Lower leg skin (tissue), 4 donors: ENCODE measurements around the gene ZNF480. TPM values are rescaled to one million over a fixed set of nuclear protein-coding genes. Genes with fewer than 3 reads are reported as not detected.
"Not testable (repeated sequence)": the region's sequence is repeated elsewhere in the genome, so short reads cannot be mapped to it uniquely, and the experiment has no call there.

Source experiments
- DNase-seq, 2 donors: peaks; one replicate each; pipeline ENCODE4 v3.0.0-alpha.2; 2019; ENCODE audit warnings: low spot score in 2 of 2
- H3K4me3 ChIP-seq: fragments of 200-600 bp; sonication (generic); 2 replicates; pipeline ENCODE4 v1.5.1; 2017; ENCODE audit warnings: mild to moderate bottlenecking, low read depth; ENCODE audit not compliant: poor library complexity, severe bottlenecking
- CTCF ChIP-seq, 3 donors: fragments of 450-650 bp; IDR thresholded peaks; one replicate each; pipeline ENCODE4 v1.5.1; 2016; ENCODE audit warnings: antibody characterized with exemption in 3 of 3, mild to moderate bottlenecking in 3 of 3, moderate library complexity in 2 of 3
- POLR2A ChIP-seq, 2 donors: fragments of 450-650 bp; IDR thresholded peaks; one replicate each; pipeline ENCODE4 v1.6.1; 2016 to 2017; ENCODE audit warnings: antibody characterized with exemption in 2 of 2, mild to moderate bottlenecking in 1 of 2, moderate library complexity in 1 of 2
- WGBS, 2 donors: methylation state at CpG; one replicate each; pipeline ENCODE4 v1.1.5; 2018; 5-methylcytosine and 5-hydroxymethylcytosine counted together
- intact Hi-C: fragments of 100-400 bp; cut with DNase I; formaldehyde crosslinking; loops from one replicate; pipeline ENCODE4 v1.15.0; 2023; ENCODE audit warnings: low total_unique reads
- total RNA-seq, 4 donors: library from RNA; depleted of rRNA; stranded (reverse); fragments of >200 nt; gene quantifications; one replicate each; pipeline ENCODE4 v1.1.0, GENCODE V29; 2016

Gene ZNF480
- 1 to 10 TPM; 2.8 to 6.2 (median 5.7) TPM for total RNA-seq

GRCh38 chr19:52296773-52297600 lies at the start of gene ZNF480:
ZNF480 (plus strand) TSS chr19:52297169; CDS start chr19:52300413, 3,244 bp downstream.
- peak within 1 kb of the TSS; percentile 87 for H3K4me3 ChIP-seq
- 0 to 1% methylated on average over 41 to 54 of the region's 75 CpGs for WGBS, 2 donors
- peak; percentile 71 to 97 for DNase-seq
- intact Hi-C loops: no loop called here
- TF ChIP-seq CTCF (IDR thresholded peaks at IDR 0.05) (no peak), POLR2A (IDR thresholded peaks at IDR 0.05) (peak in 1 of 2 donors; percentile 53)

DNA sequence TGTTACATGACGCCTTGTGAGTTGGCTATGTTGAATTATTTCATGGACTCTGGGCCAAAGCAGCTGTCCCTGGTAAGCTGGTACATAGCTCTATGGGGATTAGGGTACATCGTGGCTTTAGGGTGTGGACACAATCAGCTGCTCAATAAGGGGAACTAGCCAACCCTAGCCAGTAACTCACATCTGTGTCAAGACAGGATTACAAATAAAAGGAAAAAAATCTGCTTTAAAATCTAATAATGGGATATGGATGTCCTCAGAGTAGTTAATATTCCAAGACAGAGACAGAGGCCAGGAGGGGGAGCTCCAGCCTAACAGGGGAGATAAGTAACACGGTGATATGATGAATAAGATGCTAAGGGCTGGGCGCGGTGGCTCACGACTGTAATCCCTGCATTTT lies 48.7 kb upstream of the ZNF480 start:
- H3K4me3 ChIP-seq: no peak overlapping the region
- no peak for TF ChIP-seq CTCF (IDR thresholded peaks at IDR 0.05)
- no peak for TF ChIP-seq POLR2A (IDR thresholded peaks at IDR 0.05)
- intact Hi-C loops: no loop called here
- peak in 1 of 2 donors; percentile 33 for DNase-seq
- WGBS, 2 donors: 9 to 12% methylated on average over 6 of the region's 6 CpGs

DNA sequence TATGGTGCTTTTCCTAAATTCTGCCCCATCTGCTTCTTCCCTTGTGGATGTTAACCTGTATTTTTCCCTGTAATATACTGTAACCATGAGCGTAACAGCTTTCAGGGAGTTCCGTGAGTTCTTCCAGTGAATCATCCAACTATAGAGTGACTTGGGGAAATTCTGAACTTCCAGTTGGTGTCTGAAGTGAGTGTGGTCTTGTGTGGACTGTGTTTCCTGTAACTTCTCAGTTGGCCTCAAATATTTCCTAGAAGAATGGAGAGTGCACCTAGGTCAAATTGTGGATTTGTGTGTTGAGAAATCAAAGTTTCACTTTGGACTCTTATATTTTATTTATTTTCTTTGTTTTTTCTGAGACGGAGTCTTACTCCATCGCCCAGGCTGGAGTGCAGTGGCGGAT lies 38.5 kb upstream of the ZNF480 start:
- no peak for TF ChIP-seq POLR2A (IDR thresholded peaks at IDR 0.05)
- TF ChIP-seq CTCF (IDR thresholded peaks at IDR 0.05): no peak
- no peak overlapping the region for H3K4me3 ChIP-seq
- intact Hi-C loops: no loop called here
- no peak for DNase-seq
- 98% methylated on average over 5 of the region's 5 CpGs for WGBS, 2 donors

- H3K4me3 ChIP-seq, intact Hi-C loops, DNase-seq: not testable (repeated sequence)
- 85 to 92% methylated on average over 6 of the region's 6 CpGs for WGBS, 2 donors
These were observed 31.4 kb upstream of the ZNF480 start for GRCh38 chr19:52265556-52265955.

DNA sequence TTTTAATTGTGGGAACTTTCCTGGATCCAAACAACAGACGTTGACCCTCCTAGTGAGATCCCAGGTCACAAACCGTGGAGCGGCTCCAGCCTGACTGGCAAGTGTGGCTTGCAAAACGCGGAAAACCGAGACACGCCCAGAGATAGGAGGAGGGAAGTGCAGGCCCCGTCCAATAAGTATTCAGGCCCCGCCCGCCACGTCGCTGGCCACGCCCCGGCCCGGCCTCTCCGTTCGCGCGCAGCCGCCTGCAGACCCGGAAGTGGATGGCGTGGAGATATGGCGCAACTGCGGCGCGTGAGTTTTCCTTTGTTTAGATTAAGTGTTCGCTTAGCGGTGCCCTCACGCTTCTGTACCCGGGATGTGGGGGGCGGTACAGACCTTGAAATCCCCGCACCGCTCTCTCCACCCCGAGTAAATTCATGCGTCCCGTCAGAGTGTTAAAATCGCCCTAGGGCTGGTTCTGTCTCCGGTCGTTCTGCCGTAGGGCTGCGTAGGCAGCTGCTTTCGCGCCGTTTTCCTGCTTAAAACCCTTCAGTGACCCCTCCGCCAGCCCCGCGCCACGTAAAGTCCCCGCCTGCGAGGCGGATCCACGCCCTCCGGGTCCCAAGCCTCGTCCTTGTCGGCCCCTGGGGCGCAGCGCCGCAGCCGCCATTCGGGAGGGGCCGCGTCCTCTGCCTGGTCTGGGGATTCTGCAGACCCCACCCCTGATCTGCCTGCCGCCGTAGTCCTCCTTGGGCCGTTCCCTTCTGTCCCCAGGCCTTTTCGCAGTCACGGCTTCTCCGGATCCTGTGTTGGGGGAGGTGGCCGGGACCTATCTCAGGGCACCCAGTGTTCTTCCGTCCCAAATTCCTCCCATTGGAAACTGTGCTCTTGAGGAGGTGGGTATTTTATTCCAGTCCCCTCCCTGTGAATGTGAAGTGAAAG lies 27.4 kb upstream of the ZNF480 start, which contains the start of gene ZNF766:
Gene ZNF766 (plus strand): TSS at position 250 of the 924 bp plus-strand sequence. CDS start 27 bp downstream, at position 277.
- TF ChIP-seq CTCF (IDR thresholded peaks at IDR 0.05) (no peak), POLR2A (IDR thresholded peaks at IDR 0.05) (peak in 1 of 2 donors; percentile 77)
- 0 to 1% methylated on average over 59 to 60 of the region's 70 CpGs for WGBS, 2 donors
- intact Hi-C loops: no loop called here
- peak within 1 kb of the TSS; percentile 99 for H3K4me3 ChIP-seq
- peak; percentile 98 to 100 for DNase-seq
